Stimulated activated CD4-positive, alpha-beta T cell treated with anti-CD3 and anti-CD28 coated beads, Interleukin-4, amount 100 ng/mL, for 48 hours (primary cell): ENCODE data around the gene SLC35F3.

Source experiments
- DNase-seq, 2 donors: peaks; one replicate each; pipeline ENCODE4 v3.0.0-alpha.2; 2020; ENCODE audit warnings: low read depth in 2 of 2

Gene SLC35F3

DNA sequence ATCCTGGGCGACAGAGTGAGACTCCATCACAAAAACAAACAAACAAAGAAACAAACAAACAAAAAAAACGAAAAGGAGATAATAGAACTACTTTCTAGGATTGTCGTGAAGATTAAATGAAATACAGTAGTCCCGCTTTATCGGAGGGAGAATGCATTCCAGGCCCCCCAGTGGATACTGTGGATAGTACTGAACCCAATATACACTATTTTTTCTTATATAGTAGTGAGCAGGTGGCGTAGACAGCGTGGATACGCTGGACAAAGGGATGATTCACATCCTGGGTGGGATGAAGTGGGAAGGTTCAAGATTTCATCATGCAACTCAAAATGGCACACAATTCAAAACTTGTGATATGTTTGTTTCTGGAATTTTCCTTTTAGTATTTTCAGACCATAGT lies 8.0 kb downstream of the SLC35F3 start:
- DNase-seq, result no peak

DNA sequence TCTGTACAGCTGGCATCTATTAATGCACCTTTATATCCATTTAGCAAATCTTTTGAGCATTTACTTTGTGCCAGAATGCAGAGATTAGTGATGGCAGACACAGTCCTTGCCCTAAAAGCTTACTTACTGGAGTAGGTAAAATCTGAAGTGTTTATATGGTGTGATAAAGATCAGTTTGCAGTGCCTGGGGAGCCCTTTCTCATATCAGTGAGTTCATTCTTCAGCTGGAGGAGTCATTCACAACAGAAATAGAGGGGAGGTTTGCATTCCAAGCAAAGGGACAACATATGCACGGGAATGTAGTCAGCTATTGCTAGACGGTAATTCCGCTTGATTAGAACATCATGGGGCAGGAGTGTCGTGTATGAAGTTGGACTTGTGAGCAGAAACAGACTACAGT lies 8.4 kb downstream of the SLC35F3 start:
- no peak for DNase-seq

DNA sequence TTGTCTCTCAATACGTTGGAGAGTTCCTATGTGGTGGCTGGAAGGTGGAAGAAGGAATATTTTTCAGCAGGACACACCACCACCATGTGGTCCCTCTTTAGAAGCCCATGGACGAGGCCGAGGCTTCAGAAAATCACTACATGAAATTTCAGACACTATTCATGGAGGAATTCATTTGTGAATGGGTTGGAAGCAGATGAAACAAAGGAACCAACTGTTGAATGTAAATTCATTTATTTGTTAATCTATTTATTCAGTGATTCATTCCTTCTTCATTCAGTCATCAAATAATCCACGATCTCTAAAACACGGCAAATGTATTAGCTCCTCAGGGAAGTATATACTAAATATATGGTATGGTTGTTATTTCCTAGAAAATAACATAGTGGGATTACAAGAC lies 12.2 kb downstream of the SLC35F3 start:
- DNase-seq, result no peak

DNA sequence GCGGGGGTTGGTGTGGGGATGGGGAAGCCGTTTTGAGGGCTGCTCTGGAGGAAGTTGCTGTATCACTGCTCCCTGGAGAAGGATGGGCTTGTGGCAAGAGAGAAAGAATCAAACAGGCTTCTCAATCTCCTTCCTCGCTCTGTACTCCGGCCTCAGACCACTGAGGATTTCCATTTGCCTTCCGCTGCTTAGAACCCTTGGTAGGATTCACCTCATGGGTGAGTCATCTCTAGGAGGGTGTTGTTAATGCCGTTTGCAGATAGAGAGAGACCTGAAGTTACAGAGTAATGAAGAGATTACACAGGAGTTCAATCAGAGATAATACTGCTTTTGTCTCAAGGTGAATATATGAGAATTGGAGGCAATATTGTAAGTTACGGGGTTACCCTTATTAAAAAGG lies 15.3 kb downstream of the SLC35F3 start:
- no peak for DNase-seq

DNA sequence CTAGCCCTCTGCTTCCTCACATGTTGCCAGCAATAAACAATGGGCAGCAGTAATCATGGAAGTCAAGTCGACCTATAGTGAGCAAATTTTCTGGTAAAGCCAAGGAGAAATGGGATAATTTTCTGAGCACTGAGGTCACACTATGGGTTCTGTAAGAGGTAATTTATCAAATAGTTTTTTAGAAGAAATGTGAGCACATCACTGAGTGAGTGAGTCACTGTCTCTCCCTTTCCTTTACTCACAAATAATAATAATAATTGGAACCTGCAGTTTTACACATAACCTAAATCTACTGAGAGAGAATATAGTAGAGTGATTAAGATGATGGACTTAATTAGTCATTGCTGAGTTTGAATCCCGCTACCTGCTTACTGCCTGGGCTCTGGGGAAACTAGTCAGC lies 23.6 kb downstream of the SLC35F3 start:
- no peak for DNase-seq

DNA sequence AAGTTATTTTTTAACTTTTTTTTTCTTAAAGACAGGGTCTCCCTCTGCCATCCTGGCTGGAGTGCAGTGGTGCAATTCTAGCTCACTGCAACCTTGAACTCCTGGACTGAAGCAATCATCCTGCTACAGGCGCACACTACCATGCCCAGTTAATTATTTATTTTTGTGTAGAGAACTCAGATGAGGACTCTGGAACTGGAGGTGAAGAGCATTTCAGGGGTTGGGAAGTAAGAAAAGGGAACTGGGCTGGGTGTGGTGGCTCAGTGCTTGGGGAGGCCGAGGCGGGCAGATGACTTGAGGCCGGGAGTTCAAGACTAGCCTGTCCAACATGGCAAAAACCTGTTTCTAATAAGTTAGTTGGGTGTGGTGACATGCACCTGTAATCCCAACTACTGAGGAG lies 28.9 kb downstream of the SLC35F3 start:
- DNase-seq, result no peak

DNA sequence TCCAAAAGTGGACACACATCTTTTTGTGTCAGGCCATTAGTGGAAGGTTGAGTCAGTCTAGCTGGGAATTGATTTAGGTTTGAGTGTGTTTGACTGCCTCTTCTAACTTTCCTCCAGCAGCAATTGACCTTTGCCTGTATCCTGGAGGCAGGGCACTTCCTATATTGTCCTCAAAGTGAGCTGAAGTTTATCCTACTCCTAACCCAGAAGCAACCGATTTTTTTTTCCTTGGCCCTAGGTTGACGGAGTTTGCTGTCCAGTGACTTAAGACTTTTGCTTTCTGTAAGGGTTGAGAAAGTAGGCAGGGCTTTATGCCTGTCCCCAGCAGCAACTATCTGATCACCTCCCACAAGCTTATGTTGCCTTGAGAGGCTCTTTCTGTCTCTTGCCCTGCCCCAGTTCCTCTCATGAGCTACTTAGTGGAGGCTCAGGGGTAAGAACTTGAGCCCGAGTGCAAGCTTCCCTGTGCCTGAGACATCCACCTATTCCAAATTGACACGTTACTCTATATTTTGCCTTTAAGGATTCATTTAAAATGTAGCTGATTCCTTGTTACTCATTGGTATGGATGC lies 30.9 kb downstream of the SLC35F3 start:
- no peak for DNase-seq

DNA sequence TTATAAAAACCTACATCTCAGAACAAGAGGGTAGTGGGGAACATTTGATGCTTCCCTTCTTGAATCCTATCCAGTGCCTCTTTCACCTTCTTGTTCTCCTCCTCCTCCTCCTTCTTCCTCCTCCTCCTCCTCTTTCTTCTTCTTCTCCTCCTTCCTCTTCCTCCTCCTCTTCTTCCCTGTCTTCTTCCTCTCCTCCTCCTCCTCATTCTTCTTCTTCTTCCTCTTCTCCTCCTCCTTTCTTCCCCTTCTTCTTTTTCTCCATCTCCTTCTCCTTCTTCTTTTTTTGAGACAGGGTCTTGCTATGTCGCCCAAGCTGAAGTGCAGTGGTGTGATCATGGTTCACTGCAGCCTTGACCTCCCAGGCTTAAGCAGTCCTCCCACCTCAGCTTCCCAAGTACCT lies 31.9 kb downstream of the SLC35F3 start:
- DNase-seq, result no peak

DNA sequence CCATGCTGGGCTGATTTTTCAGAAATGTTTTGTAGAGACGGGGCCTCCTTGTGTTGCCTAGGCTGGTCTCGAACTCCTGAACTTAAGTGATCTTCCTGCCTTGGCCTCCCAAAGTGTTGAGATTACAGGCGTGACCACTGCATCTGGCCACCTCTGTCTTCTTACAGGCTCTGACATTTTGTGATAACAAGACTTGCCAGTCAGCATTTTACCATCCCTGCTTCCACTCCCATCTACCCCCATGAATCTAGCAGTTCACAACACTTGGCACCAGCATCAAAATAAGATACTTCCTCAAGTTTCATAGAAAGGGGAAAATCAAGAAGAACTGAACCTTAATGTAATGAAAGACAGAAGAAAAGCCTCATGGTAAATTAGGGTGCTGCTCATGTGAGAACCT lies 32.4 kb downstream of the SLC35F3 start:
- no peak for DNase-seq

DNA sequence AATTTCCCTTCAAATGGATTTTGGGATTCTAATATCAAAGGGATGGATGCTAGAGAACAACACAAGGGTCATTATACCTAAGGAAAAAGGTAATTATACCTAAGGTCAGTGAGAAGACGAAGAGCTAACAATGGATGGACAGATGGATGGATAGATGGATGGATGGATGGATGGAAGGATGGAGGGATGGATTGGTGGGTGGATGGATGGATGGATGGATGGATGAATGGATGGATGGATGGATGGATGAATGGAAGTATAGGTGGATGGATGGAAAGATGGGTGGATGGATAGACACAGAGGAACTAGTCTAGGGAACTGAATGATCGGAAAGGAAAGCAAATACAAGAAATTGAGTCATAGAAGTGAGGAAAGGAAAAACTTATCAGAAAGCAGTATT lies 34.0 kb downstream of the SLC35F3 start:
- DNase-seq, result no peak

DNA sequence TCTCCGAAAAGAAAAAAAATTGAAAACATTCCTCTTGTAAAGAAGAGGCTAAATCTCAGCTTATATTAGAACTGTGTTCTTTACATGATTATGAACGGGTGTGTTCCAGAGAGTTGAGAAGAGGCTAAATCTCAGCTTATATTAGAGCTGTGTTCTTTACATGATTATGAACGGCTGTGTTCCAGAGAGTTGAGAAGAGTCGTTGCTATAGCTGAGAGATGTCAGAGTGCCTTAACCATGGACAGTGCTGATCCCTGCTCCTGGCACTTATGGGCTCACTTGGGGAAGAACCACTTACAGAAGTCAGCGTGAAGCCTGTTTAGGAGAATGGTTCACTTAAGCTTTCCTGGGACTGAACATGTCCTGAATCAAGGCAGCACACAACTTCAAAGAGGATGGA lies 35.0 kb downstream of the SLC35F3 start:
- DNase-seq, result no peak

DNA sequence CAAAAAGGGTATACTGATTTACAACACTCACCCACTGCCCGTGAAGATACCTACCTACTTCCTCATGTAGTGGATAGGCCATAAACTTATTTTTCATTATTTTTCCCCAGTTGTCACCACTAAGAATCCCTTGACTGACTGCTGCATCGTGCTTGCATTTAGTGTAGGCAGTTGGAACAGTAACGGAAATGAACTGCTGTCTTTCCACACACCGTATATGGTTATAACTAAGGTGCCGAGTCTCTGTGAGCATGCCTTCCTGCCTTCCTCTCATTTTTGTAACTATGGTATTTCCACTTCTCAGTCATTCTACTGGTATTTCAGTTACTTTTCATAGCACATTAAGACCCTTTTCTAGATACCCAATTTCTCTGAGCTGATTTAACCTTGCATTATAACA lies 36.4 kb downstream of the SLC35F3 start:
- no peak for DNase-seq

DNA sequence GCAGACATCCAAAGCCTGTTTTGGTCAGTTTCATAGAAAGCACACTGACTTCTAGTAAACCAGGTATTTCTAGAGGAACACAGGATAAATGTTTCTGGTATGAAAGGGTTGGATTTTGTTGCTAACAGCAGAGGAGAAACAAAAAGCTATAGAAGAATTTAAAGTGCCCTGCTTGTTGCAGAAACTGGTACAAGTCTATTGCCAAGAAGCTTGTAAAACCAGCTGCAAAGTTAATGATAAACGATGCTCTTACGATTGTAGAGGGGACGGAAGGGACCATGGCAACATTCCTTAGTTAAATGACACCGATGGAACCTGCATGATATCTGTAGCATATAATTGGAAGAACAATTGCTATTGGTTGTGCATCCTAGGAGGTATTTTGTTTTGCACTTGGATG lies 40.1 kb downstream of the SLC35F3 start:
- DNase-seq, result no peak

DNA sequence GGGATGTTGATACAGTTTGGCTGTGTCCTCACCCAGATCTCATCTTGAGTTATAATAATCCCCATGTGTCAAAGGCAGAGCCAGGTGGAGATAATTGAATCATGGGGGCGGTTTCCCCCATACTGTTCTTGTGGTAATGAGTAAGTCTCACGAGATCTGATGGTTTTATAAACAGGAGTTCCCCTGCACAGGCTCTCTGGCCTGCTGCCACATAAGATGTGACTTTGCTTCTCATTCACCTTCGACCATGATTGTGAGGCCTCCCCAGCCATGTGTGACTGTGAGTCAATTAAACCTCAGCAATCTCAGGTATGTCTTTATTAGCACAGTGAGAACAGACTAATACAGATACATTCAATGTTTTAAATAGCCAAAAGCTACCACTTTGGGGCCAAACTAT lies 41.1 kb downstream of the SLC35F3 start:
- no peak for DNase-seq

DNA sequence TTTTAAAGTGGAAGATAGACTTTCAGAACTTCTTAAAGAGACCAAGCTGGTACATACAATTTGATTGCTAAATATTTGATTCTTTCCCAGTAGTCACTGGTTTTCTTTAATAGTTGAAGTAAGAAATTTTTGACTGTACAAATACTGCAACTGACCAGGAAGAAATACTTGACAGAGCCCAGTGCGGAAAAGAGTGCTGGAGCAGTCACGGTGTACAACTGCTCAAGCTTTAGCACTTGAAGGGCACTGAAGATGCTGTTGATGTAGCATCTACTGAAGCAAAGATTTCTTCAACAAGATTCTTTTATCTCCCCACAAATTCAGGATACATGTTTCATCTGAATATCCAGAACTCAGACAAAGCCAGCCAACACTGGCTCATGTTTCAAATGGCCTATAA lies 41.5 kb downstream of the SLC35F3 start:
- DNase-seq, result no peak

DNA sequence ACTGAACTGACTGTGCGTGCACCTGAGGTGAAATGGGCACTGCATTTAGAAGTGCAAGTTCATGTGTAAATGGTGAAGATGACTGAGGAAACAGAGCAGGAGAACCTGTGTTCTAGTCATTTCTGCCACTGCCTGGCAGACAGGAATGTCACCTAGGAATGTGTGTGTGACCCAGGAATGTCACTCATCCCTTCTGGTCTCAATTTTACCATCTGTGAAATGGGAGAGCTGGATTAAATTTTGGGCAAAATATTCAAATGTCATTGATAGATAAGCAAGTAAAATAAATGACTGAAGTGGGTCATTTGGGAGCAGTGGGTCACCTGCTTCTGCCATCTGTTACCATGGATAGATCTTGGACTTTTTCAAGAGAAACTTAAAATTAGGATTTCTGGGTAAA lies 42.2 kb downstream of the SLC35F3 start:
- no peak for DNase-seq

DNA sequence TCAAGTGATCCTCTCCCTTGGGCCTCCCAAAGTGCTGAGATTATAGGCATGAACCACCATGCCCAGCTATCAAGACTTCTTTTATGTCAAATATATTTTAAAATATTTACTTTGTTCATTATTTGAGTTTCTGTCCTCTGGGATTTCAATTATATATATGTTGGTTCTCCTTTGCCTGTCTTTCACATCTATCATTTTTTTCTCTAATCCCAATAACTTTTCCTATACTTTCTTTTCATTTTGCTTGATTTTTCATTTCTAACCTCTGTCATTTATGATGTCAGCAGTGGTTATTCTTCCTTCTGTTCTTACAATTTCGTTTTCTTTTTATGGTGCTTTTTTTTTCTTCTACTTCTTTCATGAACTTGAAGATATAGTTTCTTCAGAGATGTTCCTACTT lies 47.3 kb downstream of the SLC35F3 start:
- DNase-seq, result no peak

DNA sequence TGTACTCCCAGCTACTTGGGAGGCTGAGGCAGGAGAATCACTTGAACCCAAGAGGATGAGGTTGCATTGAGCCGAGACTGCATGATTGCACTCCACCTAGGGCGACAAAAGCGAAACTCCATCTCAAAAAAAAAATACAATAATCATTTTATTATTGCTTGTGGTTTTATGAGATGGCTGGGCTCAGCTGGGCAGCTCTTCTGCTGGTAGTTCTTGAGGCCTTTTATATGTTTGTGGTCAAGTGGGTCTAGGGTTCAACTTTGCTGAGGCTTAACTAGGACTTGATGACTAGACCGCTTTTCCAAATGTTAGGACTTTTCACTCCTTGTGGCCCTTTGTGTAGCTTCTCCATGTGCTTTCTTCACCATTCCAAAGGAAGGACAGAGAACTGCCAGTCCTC lies 53.2 kb downstream of the SLC35F3 start:
- DNase-seq, result no peak

DNA sequence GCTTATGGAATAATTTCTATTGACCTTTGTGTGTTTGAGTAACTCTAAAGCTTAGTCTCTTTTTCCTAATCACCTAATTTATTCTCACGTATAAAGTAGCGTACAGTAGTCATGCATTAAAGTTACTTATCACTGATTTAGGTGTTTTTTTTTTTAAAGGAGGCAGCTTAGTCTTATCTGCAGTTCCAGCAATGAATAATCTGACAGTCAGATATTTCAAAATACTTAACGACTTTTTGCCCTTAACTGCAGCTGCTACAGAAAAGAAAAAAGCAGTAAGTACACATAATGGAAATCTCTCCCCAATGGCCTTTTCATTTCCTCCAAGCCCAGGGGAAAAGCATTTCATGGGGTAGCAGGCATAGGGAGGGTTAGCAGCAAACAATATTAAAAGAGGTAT lies 54.6 kb downstream of the SLC35F3 start:
- DNase-seq, result no peak

DNA sequence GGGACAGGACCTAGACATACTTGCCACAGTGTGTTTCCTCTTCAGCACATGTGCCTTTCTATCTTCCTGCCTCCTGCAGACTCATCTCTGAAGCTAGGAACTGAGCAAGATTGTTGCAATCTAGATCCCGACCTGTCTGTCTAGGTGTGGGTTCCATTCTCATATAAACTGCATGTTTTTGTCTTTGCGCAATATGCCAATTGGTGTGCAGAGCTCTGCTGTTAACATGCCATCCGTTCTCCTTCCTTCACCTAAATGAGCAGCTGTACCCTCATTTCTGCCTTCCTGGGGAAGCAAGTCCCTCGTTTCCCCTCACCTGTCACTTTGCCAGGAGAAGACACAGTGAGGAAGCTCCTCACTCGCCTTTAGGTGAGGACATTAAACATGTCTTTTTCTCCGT lies 55.5 kb downstream of the SLC35F3 start:
- DNase-seq, result no peak

DNA sequence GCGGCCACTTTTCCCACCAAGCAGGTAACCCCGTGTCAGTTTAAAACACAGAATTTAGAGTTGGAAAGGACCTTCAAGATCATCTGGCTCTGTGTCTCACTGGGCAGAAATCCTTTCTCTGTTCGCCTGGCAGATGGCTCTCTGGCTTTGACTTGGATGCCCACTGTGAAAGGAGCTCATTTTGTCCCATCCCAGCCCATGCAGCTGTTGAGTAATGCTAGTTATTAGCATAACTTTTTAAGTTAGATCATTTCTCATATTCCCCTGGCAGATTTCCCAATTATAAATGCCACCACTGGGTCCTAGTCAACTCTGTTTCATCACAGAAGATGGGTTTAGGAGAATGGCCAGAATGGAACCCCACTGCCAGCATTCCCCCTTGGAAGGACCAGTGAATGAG lies 55.9 kb downstream of the SLC35F3 start:
- DNase-seq, result no peak

DNA sequence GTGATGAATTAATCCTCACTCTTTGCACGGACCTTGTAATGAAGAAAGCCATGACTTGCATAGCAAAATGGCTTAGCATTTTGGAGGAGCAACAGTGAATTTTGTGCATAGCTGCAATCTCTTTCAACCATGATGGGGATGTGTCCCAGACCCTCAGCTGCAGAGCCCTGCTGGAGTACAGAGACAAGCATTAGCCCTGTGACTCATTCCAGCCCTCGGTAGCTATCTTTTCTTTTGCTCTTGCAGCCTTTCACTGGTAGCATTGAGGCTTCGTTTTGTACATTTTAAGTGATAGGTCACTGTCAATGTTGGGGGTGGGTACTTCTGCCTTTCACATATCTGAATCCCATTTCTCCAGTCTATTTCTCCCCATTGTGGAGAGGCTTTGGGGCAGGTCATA lies 58.4 kb downstream of the SLC35F3 start:
- DNase-seq, result no peak

DNA sequence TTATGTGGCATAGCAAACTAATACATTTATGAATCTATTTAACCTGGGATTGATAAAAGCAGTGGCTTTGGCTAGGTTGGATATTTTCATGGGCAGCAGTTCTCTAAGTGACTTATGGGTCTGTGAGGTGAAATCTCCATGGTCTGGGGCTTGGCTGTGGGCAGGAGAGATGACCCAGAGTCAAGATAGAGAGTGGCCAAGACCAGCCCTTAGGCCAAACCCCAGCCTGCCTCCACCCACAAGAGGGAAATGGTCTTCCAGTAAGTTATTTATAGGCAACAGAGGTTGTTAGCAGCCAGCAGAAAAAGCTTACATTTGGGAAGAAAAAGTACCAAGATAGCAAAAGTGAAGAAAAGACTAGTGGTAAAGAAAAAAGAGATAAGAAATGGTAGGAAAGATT lies 61.4 kb downstream of the SLC35F3 start:
- DNase-seq, result no peak

DNA sequence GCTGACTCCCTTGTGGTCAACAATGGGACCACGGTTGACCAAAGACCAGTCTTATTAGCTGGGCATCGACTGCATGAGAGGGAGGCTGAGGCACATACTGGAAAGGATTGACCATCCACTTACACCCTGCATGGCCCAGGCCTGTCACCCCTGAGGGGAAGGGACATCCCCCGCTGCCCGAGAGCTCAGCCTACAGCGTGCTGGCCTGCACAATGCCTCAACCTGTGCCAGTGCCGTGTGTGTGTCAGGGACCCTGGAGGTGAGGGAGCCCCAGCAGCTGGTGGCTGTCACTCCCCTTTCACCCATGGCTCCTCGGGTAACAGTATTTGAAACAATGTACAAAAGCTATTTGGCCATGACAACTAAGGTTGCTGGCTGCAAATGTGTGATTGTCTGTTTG lies 67.3 kb downstream of the SLC35F3 start:
- DNase-seq, result no peak

DNA sequence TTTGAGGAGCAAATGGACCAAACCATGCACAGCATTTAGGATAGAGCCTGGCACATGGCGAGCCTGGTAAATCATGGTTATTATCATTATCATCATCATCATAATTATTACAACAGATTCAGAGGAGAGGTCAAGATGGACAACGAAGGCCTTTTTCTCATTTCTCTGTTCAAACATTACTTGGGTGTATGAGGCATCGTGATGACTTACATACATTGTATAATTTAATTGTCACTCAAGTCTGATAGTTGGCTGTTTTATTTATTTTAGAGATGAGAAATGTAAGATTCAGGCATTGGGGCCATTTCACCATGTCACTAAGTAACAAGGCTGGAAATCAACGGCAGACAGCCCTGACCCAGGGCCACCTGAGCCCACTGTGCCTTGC lies 68.1 kb downstream of the SLC35F3 start:
- DNase-seq, result no peak
